ENCODE data around the gene FGF6. TPM values are rescaled to one million over a fixed set of nuclear protein-coding genes. Genes with fewer than 3 reads are reported as not detected.
"Not testable (repeated sequence)": the region's sequence is repeated elsewhere in the genome, so short reads cannot be mapped to it uniquely, and the experiment has no call there.

Gene FGF6
- total and polyA plus RNA-seq, 2 experiments from 2014 or later = not detected

DNA sequence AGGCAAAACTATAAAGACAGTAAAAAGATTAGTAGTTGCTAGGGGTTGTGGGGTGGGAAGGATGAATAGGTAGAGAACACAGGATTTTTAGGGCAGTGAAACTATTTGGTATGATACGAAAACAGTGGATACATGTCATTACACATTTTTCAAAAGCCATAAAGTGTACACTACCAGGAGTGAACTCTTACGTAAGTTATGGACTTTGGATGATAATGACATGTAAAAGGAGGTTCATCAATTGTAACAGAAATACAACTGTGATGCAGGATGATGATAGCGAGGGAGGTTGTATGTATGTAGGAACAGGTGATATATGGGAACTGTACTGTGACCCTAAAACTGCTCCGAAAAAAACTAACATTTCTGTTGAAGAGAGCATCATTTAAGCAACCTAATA is 15.1 kb upstream of the FGF6 start:
- Mint-ChIP-seq H3K36me3 (ENCODE audit: low read depth) (no peaks in the 10 kb centered on the region), H3K27me3 (ENCODE audit: insufficient read depth, low read depth, poor library complexity) (no peaks in the 10 kb centered on the region), H3K9me3 (no peaks in the 10 kb centered on the region), H3K4me3 (no peak overlapping the region), H3K27ac (no peak overlapping the region), H3K4me1 (no peaks in the 10 kb centered on the region; the same call in 2 of the 3 replicates)
- Histone ChIP-seq H4K20me1 (replicated peaks; ENCODE audit: insufficient read depth) (no peaks in the 10 kb centered on the region), H3K9me2 (ENCODE audit: insufficient read depth) (no peaks in the 10 kb centered on the region), H3K4me3 (no peak overlapping the region), H3K27ac (ENCODE audit: low read depth) (no peak overlapping the region), H3K4me2 (no peak overlapping the region), H2AFZ (no peak overlapping the region), H3K36me3 (ENCODE audit: insufficient read depth) (no peaks in the 10 kb centered on the region), H3K4me1 (ENCODE audit: insufficient read depth) (no peaks in the 10 kb centered on the region), H3K27me3 (ENCODE audit: insufficient read depth) (no peaks in the 10 kb centered on the region), H3F3A (replicated peaks; ENCODE audit: low read depth) (no peaks in the 10 kb centered on the region), H3K79me2 (replicated peaks; ENCODE audit: insufficient read depth) (no peaks in the 10 kb centered on the region)
- ATAC-seq (no peak), DNase-seq (ENCODE audit: low spot score) (no peak)
- TF ChIP-seq, protein P1, sequence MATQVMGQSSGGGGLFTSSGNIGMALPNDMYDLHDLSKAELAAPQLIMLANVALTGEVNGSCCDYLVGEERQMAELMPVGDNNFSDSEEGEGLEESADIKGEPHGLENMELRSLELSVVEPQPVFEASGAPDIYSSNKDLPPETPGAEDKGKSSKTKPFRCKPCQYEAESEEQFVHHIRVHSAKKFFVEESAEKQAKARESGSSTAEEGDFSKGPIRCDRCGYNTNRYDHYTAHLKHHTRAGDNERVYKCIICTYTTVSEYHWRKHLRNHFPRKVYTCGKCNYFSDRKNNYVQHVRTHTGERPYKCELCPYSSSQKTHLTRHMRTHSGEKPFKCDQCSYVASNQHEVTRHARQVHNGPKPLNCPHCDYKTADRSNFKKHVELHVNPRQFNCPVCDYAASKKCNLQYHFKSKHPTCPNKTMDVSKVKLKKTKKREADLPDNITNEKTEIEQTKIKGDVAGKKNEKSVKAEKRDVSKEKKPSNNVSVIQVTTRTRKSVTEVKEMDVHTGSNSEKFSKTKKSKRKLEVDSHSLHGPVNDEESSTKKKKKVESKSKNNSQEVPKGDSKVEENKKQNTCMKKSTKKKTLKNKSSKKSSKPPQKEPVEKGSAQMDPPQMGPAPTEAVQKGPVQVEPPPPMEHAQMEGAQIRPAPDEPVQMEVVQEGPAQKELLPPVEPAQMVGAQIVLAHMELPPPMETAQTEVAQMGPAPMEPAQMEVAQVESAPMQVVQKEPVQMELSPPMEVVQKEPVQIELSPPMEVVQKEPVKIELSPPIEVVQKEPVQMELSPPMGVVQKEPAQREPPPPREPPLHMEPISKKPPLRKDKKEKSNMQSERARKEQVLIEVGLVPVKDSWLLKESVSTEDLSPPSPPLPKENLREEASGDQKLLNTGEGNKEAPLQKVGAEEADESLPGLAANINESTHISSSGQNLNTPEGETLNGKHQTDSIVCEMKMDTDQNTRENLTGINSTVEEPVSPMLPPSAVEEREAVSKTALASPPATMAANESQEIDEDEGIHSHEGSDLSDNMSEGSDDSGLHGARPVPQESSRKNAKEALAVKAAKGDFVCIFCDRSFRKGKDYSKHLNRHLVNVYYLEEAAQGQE (IDR thresholded peaks at IDR 0.05; ENCODE audit: unreplicated experiment) = no peak
- TF ChIP-seq EZH2phosphoT487 (IDR thresholded peaks at IDR 0.05; ENCODE audit: unreplicated experiment) = no peak
- TF ChIP-seq POLR2AphosphoS5 (IDR thresholded peaks at IDR 0.05; ENCODE audit: low read depth) = no peak
- no peak for TF ChIP-seq STAT1 (IDR thresholded peaks at IDR 0.05; ENCODE audit: unreplicated experiment)

DNA sequence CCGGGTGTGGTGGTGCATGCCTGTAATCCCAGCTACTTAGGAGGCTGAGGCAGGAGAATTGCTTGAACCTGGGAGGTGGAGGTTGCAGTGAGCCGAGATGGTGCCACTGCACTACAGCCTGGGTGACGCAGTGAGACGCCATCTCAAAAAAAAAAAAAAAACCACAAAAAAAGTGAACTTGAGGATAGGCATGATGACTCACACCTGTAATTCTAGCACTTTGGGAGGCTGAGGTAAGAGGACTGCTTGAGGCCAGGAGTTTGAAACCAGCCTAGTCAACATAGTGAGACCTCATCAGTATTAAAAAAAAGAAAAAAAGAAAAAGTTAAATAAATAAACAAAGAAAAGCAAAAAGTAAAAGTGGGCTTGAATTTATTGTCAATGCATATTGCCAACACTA is 10.2 kb upstream of the FGF6 start:
- not testable (repeated sequence) for H3K79me2 ChIP-seq (replicated peaks; ENCODE audit: insufficient read depth); ATAC-seq; H3K9me2 ChIP-seq (ENCODE audit: insufficient read depth); H3K27ac ChIP-seq (ENCODE audit: low read depth); H3K27me3 Mint-ChIP-seq (ENCODE audit: insufficient read depth, low read depth, poor library complexity); H3K4me3 ChIP-seq; H3F3A ChIP-seq (replicated peaks; ENCODE audit: low read depth); H2AFZ ChIP-seq; H3K27ac Mint-ChIP-seq; H3K4me3 Mint-ChIP-seq; DNase-seq (ENCODE audit: low spot score); H3K27me3 ChIP-seq (ENCODE audit: insufficient read depth); H3K4me2 ChIP-seq; H3K36me3 ChIP-seq (ENCODE audit: insufficient read depth); H4K20me1 ChIP-seq (replicated peaks; ENCODE audit: insufficient read depth)
- Mint-ChIP-seq H3K36me3 (ENCODE audit: low read depth) (peaks cover 12% of the 10 kb centered on the region), H3K9me3 (peaks cover 12% of the 10 kb centered on the region), H3K4me1 (peaks cover 17% of the 10 kb centered on the region)
- H3K4me1 ChIP-seq (ENCODE audit: insufficient read depth) = peaks cover 15% of the 10 kb centered on the region

DNA sequence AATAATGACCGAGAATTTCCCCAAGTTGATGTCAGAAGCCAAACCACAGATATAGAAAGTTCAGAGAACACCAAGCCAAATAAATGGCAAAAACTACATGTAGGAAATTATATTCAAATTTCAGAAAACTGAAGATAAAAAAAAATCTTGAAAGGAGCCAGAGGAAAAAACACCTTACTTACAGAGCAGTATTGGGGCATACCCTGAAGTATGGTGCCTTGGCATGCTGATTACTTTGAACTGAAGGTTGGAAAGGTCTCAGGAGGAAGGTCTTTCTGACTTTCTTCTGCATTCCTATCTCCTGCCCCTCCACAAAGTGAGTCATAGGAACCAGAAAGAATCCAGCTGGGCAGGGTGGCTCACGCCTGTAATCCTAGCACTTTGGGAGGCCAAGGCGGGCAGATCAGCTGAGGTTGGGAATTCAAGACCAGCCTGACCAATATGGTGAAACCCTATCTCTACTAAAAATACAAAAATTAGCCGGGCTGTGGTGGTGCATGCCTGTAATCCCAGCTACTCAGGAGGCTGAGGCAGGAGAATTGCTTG is 8.8 kb upstream of the FGF6 start:
- Mint-ChIP-seq H3K36me3 (ENCODE audit: low read depth) (peaks cover 12% of the 10 kb centered on the region), H3K9me3 (peaks cover 13% of the 10 kb centered on the region), H3K4me3 (no peak overlapping the region), H3K4me1 (peaks cover 30% of the 10 kb centered on the region), H3K27ac (no peak overlapping the region), H3K27me3 (ENCODE audit: insufficient read depth, low read depth, poor library complexity) (peaks cover 3% of the 10 kb centered on the region)
- TF ChIP-seq POLR2AphosphoS5 (IDR thresholded peaks at IDR 0.05; ENCODE audit: low read depth) = no peak
- TF ChIP-seq, protein P2, sequence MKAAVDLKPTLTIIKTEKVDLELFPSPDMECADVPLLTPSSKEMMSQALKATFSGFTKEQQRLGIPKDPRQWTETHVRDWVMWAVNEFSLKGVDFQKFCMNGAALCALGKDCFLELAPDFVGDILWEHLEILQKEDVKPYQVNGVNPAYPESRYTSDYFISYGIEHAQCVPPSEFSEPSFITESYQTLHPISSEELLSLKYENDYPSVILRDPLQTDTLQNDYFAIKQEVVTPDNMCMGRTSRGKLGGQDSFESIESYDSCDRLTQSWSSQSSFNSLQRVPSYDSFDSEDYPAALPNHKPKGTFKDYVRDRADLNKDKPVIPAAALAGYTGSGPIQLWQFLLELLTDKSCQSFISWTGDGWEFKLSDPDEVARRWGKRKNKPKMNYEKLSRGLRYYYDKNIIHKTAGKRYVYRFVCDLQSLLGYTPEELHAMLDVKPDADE (IDR thresholded peaks at IDR 0.05) = no peak
- 0 out of 2 replicates have a peak, but pooled peaks cover 3% of the 10 kb centered on the region for H3K9me2 ChIP-seq (ENCODE audit: insufficient read depth)
- no peaks in the 10 kb centered on the region for H3K36me3 ChIP-seq (ENCODE audit: insufficient read depth)
- no peak overlapping the region for H2AFZ ChIP-seq
- 0 out of 2 replicates have a peak, but pooled peaks cover 4% of the 10 kb centered on the region for H3F3A ChIP-seq (replicated peaks; ENCODE audit: low read depth)
- H3K79me2 ChIP-seq (replicated peaks; ENCODE audit: insufficient read depth) = no peaks in the 10 kb centered on the region
- no peak overlapping the region for H3K4me2 ChIP-seq
- H3K4me1 ChIP-seq (ENCODE audit: insufficient read depth) = peaks cover 28% of the 10 kb centered on the region
- DNase-seq (ENCODE audit: low spot score) (no peak), ATAC-seq (no peak)
- H3K27me3 ChIP-seq (ENCODE audit: insufficient read depth) = no peaks in the 10 kb centered on the region
- no peaks in the 10 kb centered on the region for H4K20me1 ChIP-seq (replicated peaks; ENCODE audit: insufficient read depth)
- H3K27ac ChIP-seq (ENCODE audit: low read depth) = no peak overlapping the region
- no peak overlapping the region for H3K4me3 ChIP-seq

All from GM23338 (cell line).